Non-pigmented ciliary epithelial cell (primary cell): Measurements from ENCODE around the gene ZNF679.
"Not testable (repeated sequence)": the region's sequence is repeated elsewhere in the genome, so short reads cannot be mapped to it uniquely, and the experiment has no call there.

Source experiments
- DNase-seq: peaks from one replicate; pipeline ENCODE4 v3.0.0-alpha.2; 2010; ENCODE audit warnings: low read depth

The ZNF679 gene

GRCh38 chr7:64228174-64228573 lies at the start of gene ZNF679:
Gene ZNF679 (plus strand): TSS chr7:64228474. CDS start chr7:64249118, 20,644 bp downstream.
- DNase-seq: not testable (repeated sequence)

GRCh38 chr7:64180989-64181388 lies 47.3 kb upstream of the ZNF679 start:
- no peak for DNase-seq

- no peak for DNase-seq
Observed at GRCh38 chr7:64181586-64181985, 46.7 kb upstream of the ZNF679 start.

- no peak for DNase-seq
Observed at GRCh38 chr7:64182036-64182790, 46.1 kb upstream of the ZNF679 start.

GRCh38 chr7:64183126-64183742 lies 45.0 kb upstream of the ZNF679 start:
- DNase-seq: no peak

- no peak for DNase-seq
Observed at GRCh38 chr7:64183827-64184372, 44.4 kb upstream of the ZNF679 start.

- DNase-seq: no peak
Observed at GRCh38 chr7:64184376-64184775, 43.9 kb upstream of the ZNF679 start.

GRCh38 chr7:64187408-64187807 lies 40.9 kb upstream of the ZNF679 start:
- DNase-seq: no peak

- no peak for DNase-seq
Observed at GRCh38 chr7:64192148-64192704, 36.0 kb upstream of the ZNF679 start.

GRCh38 chr7:64192775-64193174 lies 35.5 kb upstream of the ZNF679 start:
- no peak for DNase-seq

GRCh38 chr7:64206903-64207302 lies 21.4 kb upstream of the ZNF679 start, which contains the start of gene ZNF735:
Gene ZNF735 (plus strand): TSS chr7:64207203. CDS start chr7:64207203, 0 bp downstream.
- DNase-seq: no peak

- DNase-seq: not testable (repeated sequence)
Observed at GRCh38 chr7:64219710-64220298, 8.5 kb upstream of the ZNF679 start.

- no peak for DNase-seq
Observed at GRCh38 chr7:64223366-64223765, 4.9 kb upstream of the ZNF679 start.

GRCh38 chr7:64266341-64266919 lies 38.2 kb downstream of the ZNF679 start:
- no peak for DNase-seq

GRCh38 chr7:64277630-64278029 lies 49.4 kb downstream of the ZNF679 start:
- DNase-seq: no peak

- no peak for DNase-seq
Observed at GRCh38 chr7:64294701-64295420, 66.6 kb downstream of the ZNF679 start.

GRCh38 chr7:64297418-64297817 lies 69.1 kb downstream of the ZNF679 start:
- not testable (repeated sequence) for DNase-seq

- DNase-seq: no peak
Observed at GRCh38 chr7:64300641-64301405, 72.5 kb downstream of the ZNF679 start.

GRCh38 chr7:64307254-64308015 lies 79.2 kb downstream of the ZNF679 start:
- peak; percentile 31 for DNase-seq

- DNase-seq: no peak
Observed at GRCh38 chr7:64308016-64308270, 79.7 kb downstream of the ZNF679 start.
